MM.1S (cell line): Measurements from ENCODE around the gene PDIA4.

Source experiments
- CTCF ChIP-seq: fragments of 300-600 bp; sonication (generic); IDR thresholded peaks from 2 replicates; pipeline ENCODE4 v1.5.1; 2016; ENCODE audit warnings: antibody characterized with exemption, low read length, mixed read lengths
- EZH2 ChIP-seq: fragments of 300-600 bp; sonication (generic); optimal IDR thresholded peaks from 2 replicates; pipeline ENCODE3; 2017; ENCODE audit warnings: low read depth, mild to moderate bottlenecking, antibody characterized with exemption, low read length, mixed read lengths
- EZH2phosphoT487 ChIP-seq: fragments of 300-600 bp; sonication (generic); IDR thresholded peaks from 2 replicates; pipeline ENCODE4 v1.6.1; 2018; ENCODE audit warnings: antibody characterized with exemption, low read length

GRCh38 chr7:149036676-149037075, 8.4 kb upstream of the PDIA4 start:
- TF ChIP-seq CTCF (no peak), EZH2 (no peak), EZH2phosphoT487 (no peak)
